Progenitor cell of endocrine pancreas (in vitro differentiated cells): ENCODE results near the gene AQP11. TPM values are rescaled to one million over a fixed set of nuclear protein-coding genes. Genes with fewer than 3 reads are reported as not detected.
A peak's percentile ranks its signal among the peaks of the same experiment; 100 is the strongest.

Experiments
- DNase-seq: peaks from one replicate; pipeline ENCODE4 v3.0.0; 2021; ENCODE audit warnings: low spot score; ENCODE audit not compliant: unreplicated experiment
- H3K27ac Mint-ChIP-seq: 2 replicates; pipeline ENCODE4 v1.8.0; 2021; ENCODE audit warnings: mild to moderate bottlenecking, moderate library complexity, mixed read lengths
- H3K27me3 Mint-ChIP-seq: 2 replicates; pipeline ENCODE4 v1.8.0; 2021; ENCODE audit warnings: mixed read lengths
- H3K36me3 Mint-ChIP-seq: 2 replicates; pipeline ENCODE4 v1.8.0; 2022; ENCODE audit warnings: mixed read lengths; ENCODE audit not compliant: insufficient read depth
- H3K4me1 Mint-ChIP-seq: 2 replicates; pipeline ENCODE4 v1.8.0; 2021; ENCODE audit warnings: low read depth, mixed read lengths
- H3K4me3 Mint-ChIP-seq: 2 replicates; pipeline ENCODE4 v1.8.0; 2021; ENCODE audit warnings: low read depth, mild to moderate bottlenecking, moderate library complexity, mixed read lengths
- H3K9me3 Mint-ChIP-seq: 2 replicates; pipeline ENCODE4 v1.8.0; 2021; ENCODE audit warnings: low read depth, mixed read lengths
- CTCF ChIP-seq: fragments of 200-600 bp; sonication (generic); IDR thresholded peaks from one replicate; pipeline ENCODE4 v1.5.0; 2021; ENCODE audit warnings: antibody characterized with exemption, mild to moderate bottlenecking; ENCODE audit not compliant: unreplicated experiment
- total RNA-seq: library from RNA; stranded (reverse); gene quantifications from 2 replicates; pipeline ENCODE4 v1.2.1, GENCODE V29; 2021

The AQP11 gene
- total RNA-seq, 1 donor from 2014 or later: 2.3 TPM

- no peak for DNase-seq
- TF ChIP-seq CTCF: no peak
- Mint-ChIP-seq H3K27ac (peak overlapping the region; percentile 84), H3K4me3 (peak overlapping the region; percentile 94), H3K36me3 (peaks cover 7% of the 10 kb centered on the region), H3K27me3 (no peaks in the 10 kb centered on the region), H3K9me3 (peaks cover 3% of the 10 kb centered on the region), H3K4me1 (peaks cover 10% of the 10 kb centered on the region)
Observed at GRCh38 chr11:77636731-77637344, 47.1 kb downstream of the AQP11 start.

- H3K27ac Mint-ChIP-seq: peak within 1 kb of the TSS; percentile 92
- peak; percentile 41 for DNase-seq
- H3K36me3 Mint-ChIP-seq: peaks cover 2% of the 10 kb centered on the region
- peaks cover 3% of the 10 kb centered on the region for H3K9me3 Mint-ChIP-seq
- H3K4me3 Mint-ChIP-seq: peak within 1 kb of the TSS; percentile 94
- H3K4me1 Mint-ChIP-seq: peaks cover 10% of the 10 kb centered on the region
- TF ChIP-seq CTCF: peak; percentile 22
- H3K27me3 Mint-ChIP-seq: no peaks in the 10 kb centered on the region
Observed at GRCh38 chr11:77637345-77638165, 47.8 kb downstream of the AQP11 start, which contains the start of gene CLNS1A. CLNS1A (minus strand) TSS chr11:77637794; CDS start chr11:77637714, 80 bp downstream.

GRCh38 chr11:77642228-77642627 is 52.5 kb downstream of the AQP11 start:
- Mint-ChIP-seq H3K27ac (no peak overlapping the region), H3K4me1 (no peaks in the 10 kb centered on the region), H3K27me3 (no peaks in the 10 kb centered on the region), H3K36me3 (no peaks in the 10 kb centered on the region), H3K4me3 (no peak overlapping the region), H3K9me3 (peaks cover 3% of the 10 kb centered on the region)
- no peak for DNase-seq
- TF ChIP-seq CTCF: no peak

- Mint-ChIP-seq H3K4me1 (no peaks in the 10 kb centered on the region), H3K4me3 (no peak overlapping the region), H3K27me3 (no peaks in the 10 kb centered on the region), H3K36me3 (no peaks in the 10 kb centered on the region), H3K27ac (no peak overlapping the region), H3K9me3 (peaks cover 3% of the 10 kb centered on the region)
- no peak for DNase-seq
- no peak for TF ChIP-seq CTCF
Observed at GRCh38 chr11:77644887-77645286, 55.1 kb downstream of the AQP11 start.

- no peaks in the 10 kb centered on the region for H3K36me3 Mint-ChIP-seq
- H3K9me3 Mint-ChIP-seq: no peaks in the 10 kb centered on the region
- no peak overlapping the region for H3K27ac Mint-ChIP-seq
- H3K4me1 Mint-ChIP-seq: no peaks in the 10 kb centered on the region
- TF ChIP-seq CTCF: no peak
- H3K27me3 Mint-ChIP-seq: no peaks in the 10 kb centered on the region
- no peak for DNase-seq
- H3K4me3 Mint-ChIP-seq: no peak overlapping the region
Observed at GRCh38 chr11:77647654-77648305, 58.0 kb downstream of the AQP11 start.
